DND-41 (cell line): Measurements from ENCODE around the gene NDUFS6.

Experiments
- ATAC-seq: fragments of 200-7000 bp; cut with Tn5 transposase; 3 replicates; pipeline ENCODE4 v1.9.1; 2021; ENCODE audit warnings: low read depth; ENCODE audit not compliant: insufficient read depth
- DNase-seq: peaks from one replicate; pipeline ENCODE4 v3.0.0-alpha.2; 2020
- H2AFZ ChIP-seq: 2 replicates; pipeline ENCODE4 v1.6.0; 2012; ENCODE audit warnings: low read depth, low read length
- H3K27ac ChIP-seq: 2 replicates; pipeline ENCODE4 v1.5.1; 2012; ENCODE audit warnings: low read length, inconsistent platforms
- H3K27me3 ChIP-seq: fragments of 200-600 bp; sonication (generic); 2 replicates; pipeline ENCODE4 v1.6.0; 2012; ENCODE audit warnings: low read length, mild to moderate bottlenecking, inconsistent platforms; ENCODE audit not compliant: insufficient read depth, poor library complexity
- H3K36me3 ChIP-seq: 2 replicates; pipeline ENCODE4 v1.5.1; 2012; ENCODE audit warnings: low read length, inconsistent platforms; ENCODE audit not compliant: insufficient read depth
- H3K4me1 ChIP-seq: 2 replicates; pipeline ENCODE4 v1.5.1; 2012; ENCODE audit warnings: mild to moderate bottlenecking, low read length; ENCODE audit not compliant: insufficient read depth
- H3K4me2 ChIP-seq: 2 replicates; pipeline ENCODE4 v1.6.0; 2012; ENCODE audit warnings: mild to moderate bottlenecking, moderate library complexity, low read length, inconsistent platforms; ENCODE audit not compliant: insufficient read depth
- H3K4me3 ChIP-seq, 2 experiments: fragments of 200-600 bp in 1 of 2; shearing (Covaris generic) in 1 of 2; 2 replicates each; pipeline ENCODE4 v1.5.1; 2012 to 2016; ENCODE audit warnings: inconsistent platforms in 2 of 2, low read length in 2 of 2, mild to moderate bottlenecking in 2 of 2, low read depth in 1 of 2, moderate library complexity in 1 of 2
- H3K79me2 ChIP-seq: 2 replicates; pipeline ENCODE4 v1.6.0; 2012; ENCODE audit warnings: low read length, inconsistent platforms; ENCODE audit not compliant: insufficient read depth
- H3K9ac ChIP-seq: 2 replicates; pipeline ENCODE4 v1.6.0; 2012; ENCODE audit warnings: low read depth, mild to moderate bottlenecking, inconsistent platforms, low read length, moderate library complexity
- H3K9me3 ChIP-seq: 2 replicates; pipeline ENCODE4 v1.5.1; 2012; ENCODE audit warnings: low read length, moderate library complexity, mild to moderate bottlenecking, inconsistent platforms; ENCODE audit not compliant: insufficient read depth, severe bottlenecking
- H4K20me1 ChIP-seq: 2 replicates; pipeline ENCODE4 v1.6.0; 2012; ENCODE audit warnings: low read length; ENCODE audit not compliant: insufficient read depth
- EZH2 ChIP-seq: IDR thresholded peaks from 3 replicates; pipeline ENCODE4 v1.6.1; 2012; ENCODE audit warnings: borderline replicate concordance, low read depth, mild to moderate bottlenecking, moderate library complexity, low read length, inconsistent platforms; ENCODE audit not compliant: severe bottlenecking
- TF ChIP-seq, protein P1 (sequence below): IDR thresholded peaks from 2 replicates; pipeline ENCODE4 v1.5.1; 2012; ENCODE audit warnings: borderline replicate concordance, low read length, moderate library complexity, mild to moderate bottlenecking; ENCODE audit not compliant: poor library complexity, severe bottlenecking; ENCODE audit errors: extremely low read depth

NDUFS6 gene

DNA sequence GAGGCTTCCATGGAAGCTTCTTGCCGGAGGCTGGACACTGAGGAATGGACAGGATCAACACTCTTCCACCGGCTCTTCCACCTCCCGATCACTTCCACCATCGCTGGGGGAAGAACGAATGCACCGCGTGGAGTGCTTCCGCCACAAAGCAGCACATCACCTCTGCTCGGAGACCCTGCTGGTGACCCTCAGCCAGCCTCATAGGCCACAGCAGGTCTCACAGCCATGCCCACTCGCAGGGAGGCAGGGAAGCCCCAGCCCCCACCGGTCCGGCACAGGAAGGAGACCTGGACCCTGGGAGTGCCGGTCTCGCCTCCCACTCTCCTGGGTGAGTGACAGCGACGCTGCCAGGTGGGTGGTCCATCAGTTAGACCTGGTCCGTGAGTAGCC, 6.3 kb upstream of the NDUFS6 start:
- no peaks in the 10 kb centered on the region for H3K27me3 ChIP-seq
- no peak for DNase-seq
- H3K4me2 ChIP-seq, result no peak overlapping the region
- peaks cover 26% of the 10 kb centered on the region for H3K36me3 ChIP-seq
- ATAC-seq, result no peak
- no peak overlapping the region for H3K27ac ChIP-seq
- peaks cover 28% of the 10 kb centered on the region; the same call in 1 of the 2 replicates for H4K20me1 ChIP-seq
- H3K9ac ChIP-seq, result no peak overlapping the region
- H3K4me3 ChIP-seq, result no peak overlapping the region
- H3K9me3 ChIP-seq, result no peaks in the 10 kb centered on the region
- TF ChIP-seq, protein P1, sequence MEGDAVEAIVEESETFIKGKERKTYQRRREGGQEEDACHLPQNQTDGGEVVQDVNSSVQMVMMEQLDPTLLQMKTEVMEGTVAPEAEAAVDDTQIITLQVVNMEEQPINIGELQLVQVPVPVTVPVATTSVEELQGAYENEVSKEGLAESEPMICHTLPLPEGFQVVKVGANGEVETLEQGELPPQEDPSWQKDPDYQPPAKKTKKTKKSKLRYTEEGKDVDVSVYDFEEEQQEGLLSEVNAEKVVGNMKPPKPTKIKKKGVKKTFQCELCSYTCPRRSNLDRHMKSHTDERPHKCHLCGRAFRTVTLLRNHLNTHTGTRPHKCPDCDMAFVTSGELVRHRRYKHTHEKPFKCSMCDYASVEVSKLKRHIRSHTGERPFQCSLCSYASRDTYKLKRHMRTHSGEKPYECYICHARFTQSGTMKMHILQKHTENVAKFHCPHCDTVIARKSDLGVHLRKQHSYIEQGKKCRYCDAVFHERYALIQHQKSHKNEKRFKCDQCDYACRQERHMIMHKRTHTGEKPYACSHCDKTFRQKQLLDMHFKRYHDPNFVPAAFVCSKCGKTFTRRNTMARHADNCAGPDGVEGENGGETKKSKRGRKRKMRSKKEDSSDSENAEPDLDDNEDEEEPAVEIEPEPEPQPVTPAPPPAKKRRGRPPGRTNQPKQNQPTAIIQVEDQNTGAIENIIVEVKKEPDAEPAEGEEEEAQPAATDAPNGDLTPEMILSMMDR, result no peak
- no peak for TF ChIP-seq EZH2
- no peak overlapping the region for H2AFZ ChIP-seq
- H3K79me2 ChIP-seq, result peaks cover 22% of the 10 kb centered on the region
- H3K4me1 ChIP-seq, result peaks cover 29% of the 10 kb centered on the region

DNA sequence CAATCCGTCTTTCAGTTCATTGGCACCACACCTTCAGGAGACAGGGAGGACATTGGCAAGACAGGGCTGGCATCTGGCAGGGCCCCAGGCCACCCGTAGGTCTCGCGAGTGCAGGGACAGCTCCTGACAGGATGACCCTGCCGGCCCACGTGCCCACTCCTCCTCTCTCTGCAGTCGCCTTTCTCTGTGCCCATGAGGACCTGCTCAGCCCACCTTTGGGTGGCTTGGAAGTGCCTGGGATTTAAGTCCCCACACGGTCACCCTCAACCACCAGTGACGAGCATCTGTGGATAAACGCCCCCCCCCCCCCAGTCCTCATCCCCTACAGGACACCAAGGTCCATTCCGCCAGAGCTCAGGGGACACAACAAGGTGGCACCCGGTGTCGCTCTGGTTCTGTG, 5.7 kb upstream of the NDUFS6 start:
- peaks cover 29% of the 10 kb centered on the region for H3K4me1 ChIP-seq

DNA sequence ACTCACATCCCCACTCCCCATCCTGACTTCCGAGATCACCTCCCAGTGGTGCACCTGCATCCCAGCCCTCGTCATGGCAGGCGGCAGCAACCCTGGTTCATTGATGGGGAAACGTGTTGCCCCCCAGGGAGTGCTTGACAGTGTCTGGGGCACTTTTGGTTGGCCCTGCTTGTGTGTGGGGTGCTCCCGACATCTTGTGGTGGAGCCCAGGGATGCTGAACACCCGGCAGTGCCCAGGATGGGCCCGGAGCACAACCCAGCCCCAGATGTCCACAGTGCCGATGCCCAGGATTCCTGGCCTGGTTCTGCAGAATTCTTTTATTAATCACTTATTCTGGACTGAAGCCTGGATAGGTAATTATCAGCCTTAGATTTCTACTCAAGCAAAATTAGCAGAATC, 5.3 kb upstream of the NDUFS6 start:
- Histone ChIP-seq H3K79me2 (peaks cover 32% of the 10 kb centered on the region), H3K9me3 (no peaks in the 10 kb centered on the region), H3K4me2 (no peak overlapping the region), H3K27me3 (no peaks in the 10 kb centered on the region), H3K9ac (no peak overlapping the region), H3K4me1 (peaks cover 29% of the 10 kb centered on the region), H2AFZ (no peak overlapping the region), H3K36me3 (peaks cover 26% of the 10 kb centered on the region), H3K4me3 (no peak overlapping the region), H4K20me1 (peaks cover 28% of the 10 kb centered on the region; the same call in 1 of the 2 replicates), H3K27ac (no peak overlapping the region)
- TF ChIP-seq, protein P1, result no peak
- TF ChIP-seq EZH2, result no peak
- no peak for ATAC-seq
- DNase-seq, result no peak

More for the DNA sequence above, 5.7 kb upstream of the NDUFS6 start:
- H3K36me3 ChIP-seq, result peaks cover 26% of the 10 kb centered on the region
- H3K27me3 ChIP-seq, result no peaks in the 10 kb centered on the region
- H3K4me3 ChIP-seq, result no peak overlapping the region
- H3K9ac ChIP-seq, result no peak overlapping the region
- no peak for ATAC-seq
- no peak overlapping the region for H2AFZ ChIP-seq
- H4K20me1 ChIP-seq, result peaks cover 28% of the 10 kb centered on the region; the same call in 1 of the 2 replicates
- H3K4me2 ChIP-seq, result no peak overlapping the region
- DNase-seq, result no peak
- no peak overlapping the region for H3K27ac ChIP-seq
- TF ChIP-seq EZH2, result no peak
- TF ChIP-seq, protein P1, result no peak
- H3K79me2 ChIP-seq, result peaks cover 28% of the 10 kb centered on the region
- H3K9me3 ChIP-seq, result no peaks in the 10 kb centered on the region
